ENCODE results near the gene MRPL37.
"Not testable (repeated sequence)": the region's sequence is repeated elsewhere in the genome, so short reads cannot be mapped to it uniquely, and the experiment has no call there.

MRPL37 gene

GRCh38 chr1:54220004-54220811 is 20.2 kb downstream of the MRPL37 start:
- no peak for DNase-seq

DNA sequence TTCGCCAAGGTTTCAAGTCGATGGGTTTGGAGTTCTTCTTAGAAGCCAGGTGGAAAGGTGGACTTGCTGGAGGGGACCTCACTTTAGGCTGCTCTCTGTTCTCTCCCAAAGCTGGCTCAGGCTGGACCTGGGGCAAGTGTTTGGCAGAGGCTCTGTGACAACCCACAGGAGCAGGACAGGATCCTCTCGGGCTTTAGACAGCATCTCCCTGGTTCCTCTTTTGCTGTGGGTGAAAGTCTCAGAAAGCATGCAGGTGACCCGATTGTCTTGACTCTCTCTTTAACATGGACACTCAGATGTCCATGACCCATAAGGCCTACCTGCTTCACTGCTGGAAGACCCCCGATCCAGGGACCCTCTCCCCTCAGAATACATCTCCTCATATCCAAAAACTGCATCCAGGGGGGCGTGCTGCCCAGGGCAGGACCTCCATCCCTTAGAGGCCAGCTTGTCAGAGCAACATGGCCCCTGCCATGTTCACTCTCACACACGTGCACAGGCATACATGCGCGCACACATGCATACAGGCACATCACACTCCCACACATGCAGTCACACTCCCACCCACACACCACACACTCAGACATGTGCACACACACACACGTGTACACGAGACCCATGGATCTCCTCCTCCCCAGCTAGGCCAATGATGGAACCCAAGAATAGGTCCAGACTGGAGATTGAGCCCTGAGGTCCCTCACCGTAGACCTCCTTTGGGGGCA is 21.3 kb downstream of the MRPL37 start:
- no peak for DNase-seq

DNA sequence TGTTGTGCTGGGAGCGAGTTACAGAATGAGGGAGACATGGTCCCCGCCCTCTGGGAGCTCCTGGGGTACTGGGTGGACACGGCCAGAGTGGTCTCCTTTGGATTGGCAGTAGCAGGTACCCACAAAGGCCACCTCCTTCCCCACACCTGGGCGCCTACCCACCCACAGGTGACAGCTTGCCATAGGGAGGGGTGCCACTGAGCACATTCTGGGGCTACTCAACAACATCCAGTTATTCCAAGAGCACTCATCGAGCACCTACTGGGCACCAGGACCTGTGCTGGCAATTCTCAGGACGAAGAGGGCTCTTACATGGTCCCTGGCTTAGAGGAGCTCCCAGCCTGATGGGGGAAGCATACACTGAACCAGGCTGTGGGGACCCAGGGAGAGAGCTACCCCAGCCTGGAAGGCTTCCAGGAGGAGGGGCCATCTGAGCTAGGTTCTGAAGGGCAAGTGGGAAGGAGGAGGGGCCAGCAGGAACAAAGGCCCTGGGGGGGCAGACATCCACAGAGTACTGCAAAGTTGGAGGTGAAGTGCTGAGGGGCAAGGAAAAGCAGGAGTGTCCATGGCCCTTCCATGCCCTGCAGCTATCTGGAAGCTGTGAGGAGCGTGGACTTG is 22.0 kb downstream of the MRPL37 start:
- DNase-seq = no peak

GRCh38 chr1:54222711-54223110 is 22.7 kb downstream of the MRPL37 start:
- no peak for DNase-seq

GRCh38 chr1:54223441-54224202 is 23.7 kb downstream of the MRPL37 start:
- no peak for DNase-seq

- DNase-seq = no peak
Measured at GRCh38 chr1:54224233-54224632, 24.3 kb downstream of the MRPL37 start.

GRCh38 chr1:54225378-54225777 is 25.4 kb downstream of the MRPL37 start:
- no peak for DNase-seq

GRCh38 chr1:54225986-54226559 is 26.1 kb downstream of the MRPL37 start:
- no peak for DNase-seq

- no peak for DNase-seq
Measured at GRCh38 chr1:54227091-54227602, 27.2 kb downstream of the MRPL37 start.

DNA sequence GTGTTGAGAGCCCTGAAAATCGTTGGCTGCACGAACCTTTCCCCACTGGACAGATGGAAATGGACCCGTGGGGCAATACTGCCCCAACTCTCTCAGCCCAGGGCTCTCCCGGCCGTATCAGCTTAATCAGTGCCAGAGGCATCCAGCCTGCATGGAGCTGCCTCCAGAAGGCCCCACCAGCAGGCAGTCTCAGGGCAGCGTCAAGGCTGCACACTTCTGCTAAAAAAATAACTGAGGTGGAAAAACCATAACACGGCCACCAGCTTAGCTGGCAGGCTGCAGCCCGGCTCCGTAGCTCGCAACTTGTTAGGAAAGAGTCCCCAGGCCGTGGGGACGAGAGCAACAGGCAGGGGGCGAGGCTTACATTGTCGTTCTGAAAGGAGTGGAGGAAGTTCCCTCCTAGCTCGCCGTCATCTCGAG is 27.9 kb downstream of the MRPL37 start:
- DNase-seq = no peak

- DNase-seq = no peak
Measured at GRCh38 chr1:54228638-54229079, 28.7 kb downstream of the MRPL37 start.

DNA sequence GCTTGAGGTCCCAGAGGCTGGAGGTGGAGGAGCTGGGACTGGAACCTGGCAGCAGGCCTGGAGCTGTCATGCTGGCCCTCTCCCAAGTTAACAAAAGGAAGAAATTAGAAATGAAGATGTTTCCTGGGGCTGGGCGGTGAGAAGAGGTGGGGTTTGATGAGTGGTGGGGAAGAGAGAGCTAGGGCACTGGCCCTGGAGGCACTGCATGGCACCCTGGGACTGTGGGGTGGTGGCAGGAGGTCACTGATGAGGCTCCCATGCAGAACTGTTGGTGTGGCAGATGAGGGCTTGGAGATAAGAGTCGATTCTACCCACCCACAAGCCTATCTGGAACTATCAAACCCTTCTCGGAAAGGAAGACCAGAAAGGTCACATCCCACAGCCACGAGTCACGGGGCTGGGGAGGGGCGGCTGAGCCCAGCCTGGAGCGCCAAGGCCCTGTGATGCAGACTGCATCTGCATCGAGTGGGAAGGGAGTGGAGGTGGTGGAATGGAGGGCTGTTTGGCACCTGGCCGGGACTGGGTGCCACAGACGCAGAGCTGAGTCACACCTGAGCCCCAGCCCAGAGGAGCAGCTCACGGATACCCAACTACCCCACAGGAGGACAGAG is 29.4 kb downstream of the MRPL37 start:
- DNase-seq = no peak

GRCh38 chr1:54230507-54231339 is 30.8 kb downstream of the MRPL37 start:
- no peak for DNase-seq

- DNase-seq = not testable (repeated sequence)
Measured at GRCh38 chr1:54233196-54233595, 33.2 kb downstream of the MRPL37 start.

DNA sequence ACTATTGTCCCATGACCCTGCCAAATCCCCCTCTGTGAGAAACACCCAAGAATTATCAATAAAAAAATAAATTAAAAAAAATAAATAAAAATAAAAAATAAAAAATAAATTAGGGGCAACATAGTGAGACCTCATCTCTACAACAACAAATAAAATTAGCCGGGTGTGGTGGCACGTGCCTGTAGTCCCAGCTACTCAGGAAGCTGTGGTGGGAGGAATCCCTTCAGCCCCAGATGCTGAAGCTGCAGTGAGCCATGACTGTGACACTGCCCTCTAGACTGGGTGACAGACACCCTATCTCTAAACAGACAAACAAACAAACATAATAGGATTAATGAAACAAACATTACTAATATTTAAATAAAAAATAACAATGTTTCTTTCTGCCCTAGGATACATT is 34.3 kb downstream of the MRPL37 start:
- no peak for DNase-seq

- no peak for DNase-seq
Measured at GRCh38 chr1:54237586-54237985, 37.6 kb downstream of the MRPL37 start.

GRCh38 chr1:54238353-54239034 is 38.5 kb downstream of the MRPL37 start:
- DNase-seq = no peak

- no peak for DNase-seq
Measured at GRCh38 chr1:54239035-54239383, 39.0 kb downstream of the MRPL37 start.

DNA sequence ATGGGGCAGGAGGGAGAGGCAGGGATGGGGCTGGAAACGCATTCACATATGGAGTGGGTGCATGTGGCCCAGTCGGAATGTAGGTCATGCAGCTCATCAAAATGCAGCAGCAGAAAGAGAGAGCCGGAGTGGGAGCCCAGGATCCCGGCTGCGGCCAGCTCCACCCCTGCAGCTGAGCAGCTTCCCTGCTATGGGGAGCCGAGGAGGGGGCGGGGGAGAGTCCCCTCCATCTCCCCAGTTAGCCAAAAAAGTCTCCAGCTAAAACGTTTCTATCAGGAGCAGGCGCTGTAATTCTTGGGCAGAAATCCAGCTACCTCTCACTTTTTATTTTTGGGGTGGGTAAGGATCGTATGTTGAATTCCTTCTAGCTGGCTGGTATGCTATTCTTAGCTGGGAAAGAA is 39.7 kb downstream of the MRPL37 start:
- no peak for DNase-seq

GRCh38 chr1:54240741-54241335 is 40.9 kb downstream of the MRPL37 start:
- DNase-seq = no peak

Data from amniotic stem cell (primary cell).